OCI-LY1 (cell line): ENCODE measurements around the gene CAPS.

ENCODE experiments used
- H2AFZ ChIP-seq: fragments of 200-600 bp; sonication (generic), shearing (Covaris generic); 2 replicates; pipeline ENCODE4 v1.6.0; 2014; ENCODE audit warnings: antibody characterized with exemption, mild to moderate bottlenecking, low read length
- H3F3A ChIP-seq: fragments of 200-600 bp; sonication (generic), shearing (Covaris generic); 2 replicates; pipeline ENCODE4 v1.6.0; 2014; ENCODE audit warnings: mild to moderate bottlenecking, antibody characterized with exemption, low read length, moderate library complexity; ENCODE audit not compliant: insufficient read depth
- H3K27ac ChIP-seq: fragments of 200-600 bp; sonication (generic); 2 replicates; pipeline ENCODE4 v1.5.1; 2014; ENCODE audit warnings: low read length, mixed run types, mild to moderate bottlenecking, low read depth; ENCODE audit not compliant: poor library complexity, severe bottlenecking
- H3K27me3 ChIP-seq: fragments of 200-600 bp; sonication (generic); 2 replicates; pipeline ENCODE4 v1.6.0; 2014; ENCODE audit warnings: antibody characterized with exemption, mild to moderate bottlenecking, low read length, moderate library complexity; ENCODE audit not compliant: insufficient read depth
- H3K36me3 ChIP-seq: fragments of 200-600 bp; sonication (generic); 2 replicates; pipeline ENCODE4 v1.6.1; 2014; ENCODE audit warnings: mild to moderate bottlenecking, antibody characterized with exemption, low read length, moderate library complexity, mixed read lengths; ENCODE audit not compliant: insufficient read depth
- H3K4me1 ChIP-seq: fragments of 200-600 bp; sonication (generic); 2 replicates; pipeline ENCODE4 v1.5.1; 2014; ENCODE audit warnings: mild to moderate bottlenecking, low read length, moderate library complexity; ENCODE audit not compliant: insufficient read depth, severe bottlenecking
- H3K4me2 ChIP-seq: fragments of 200-600 bp; sonication (generic), shearing (Covaris generic); 2 replicates; pipeline ENCODE4 v1.6.1; 2014; ENCODE audit warnings: low read length
- H3K4me3 ChIP-seq: fragments of 200-600 bp; sonication (generic); 2 replicates; pipeline ENCODE4 v1.5.1; 2014; ENCODE audit warnings: low read length, low read depth, mild to moderate bottlenecking, mixed read lengths; ENCODE audit not compliant: poor library complexity, severe bottlenecking
- H3K79me2 ChIP-seq: fragments of 200-600 bp; shearing (Covaris generic); 2 replicates; pipeline ENCODE4 v1.6.1; 2016; ENCODE audit warnings: mixed run types, low read length, mixed read lengths; ENCODE audit not compliant: insufficient read depth
- H3K9ac ChIP-seq: fragments of 200-600 bp; sonication (generic), shearing (Covaris generic); 2 replicates; pipeline ENCODE4 v1.6.1; 2014; ENCODE audit warnings: mild to moderate bottlenecking, low read length, mixed read lengths
- H3K9me2 ChIP-seq: fragments of 200-600 bp; sonication (generic), shearing (Covaris generic); 2 replicates; pipeline ENCODE4 v1.6.1; 2014; ENCODE audit warnings: low read depth, mild to moderate bottlenecking, low read length, mixed read lengths
- H3K9me3 ChIP-seq: fragments of 200-600 bp; shearing (Covaris generic); 2 replicates; pipeline ENCODE4 v1.6.1; 2014; ENCODE audit warnings: low read length, mixed read lengths
- H4K20me1 ChIP-seq: fragments of 200-600 bp; sonication (generic), shearing (Covaris generic); 2 replicates; pipeline ENCODE4 v1.6.0; 2016; ENCODE audit warnings: mild to moderate bottlenecking, low read length; ENCODE audit not compliant: insufficient read depth
- EZH2 ChIP-seq: fragments of 200-600 bp; sonication (generic), shearing (Covaris generic); IDR thresholded peaks from 2 replicates; pipeline ENCODE4 v1.8.0; 2017; ENCODE audit warnings: borderline replicate concordance, mixed run types, mild to moderate bottlenecking, antibody characterized with exemption, low read length, moderate library complexity, mixed read lengths
- TF ChIP-seq, protein P1 (sequence below): fragments of 200-600 bp; sonication (generic), shearing (Covaris generic); IDR thresholded peaks from 2 replicates; pipeline ENCODE4 v1.5.1; 2017; ENCODE audit warnings: mild to moderate bottlenecking, antibody characterized with exemption, low read length, moderate library complexity, mixed read lengths

The CAPS gene

DNA sequence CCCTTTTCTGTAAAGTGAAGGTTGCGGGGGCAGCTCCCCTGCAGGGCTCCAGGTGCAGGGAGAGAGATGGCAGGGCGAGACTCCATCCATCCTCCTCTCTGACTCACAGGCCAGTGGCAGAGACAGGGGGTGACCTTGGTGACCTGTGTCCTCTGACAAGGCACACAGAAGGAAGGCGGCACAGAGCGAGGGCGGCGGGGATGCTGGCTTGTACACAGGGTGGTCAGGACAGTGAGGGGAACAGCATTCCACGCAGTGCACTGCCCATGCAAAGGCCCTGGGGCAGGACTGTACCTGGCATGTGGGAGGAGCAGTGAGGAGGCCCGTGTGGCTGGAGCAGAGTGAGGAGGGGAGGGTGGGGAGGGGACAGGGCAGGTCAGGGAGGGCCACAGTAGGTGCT lies 18.2 kb upstream of the CAPS start:
- no peaks in the 10 kb centered on the region; the same call in 1 of the 2 replicates for H3F3A ChIP-seq
- H3K36me3 ChIP-seq, result peaks cover 38% of the 10 kb centered on the region
- H3K79me2 ChIP-seq, result peaks cover 9% of the 10 kb centered on the region; the same call in 1 of the 2 replicates
- H3K4me1 ChIP-seq, result no peaks in the 10 kb centered on the region
- H3K9me2 ChIP-seq, result no peaks in the 10 kb centered on the region
- peaks cover 5% of the 10 kb centered on the region; the same call in 1 of the 2 replicates for H3K27me3 ChIP-seq
- H4K20me1 ChIP-seq, result no peaks in the 10 kb centered on the region
- H2AFZ ChIP-seq, result no peak overlapping the region
- TF ChIP-seq, protein P1, sequence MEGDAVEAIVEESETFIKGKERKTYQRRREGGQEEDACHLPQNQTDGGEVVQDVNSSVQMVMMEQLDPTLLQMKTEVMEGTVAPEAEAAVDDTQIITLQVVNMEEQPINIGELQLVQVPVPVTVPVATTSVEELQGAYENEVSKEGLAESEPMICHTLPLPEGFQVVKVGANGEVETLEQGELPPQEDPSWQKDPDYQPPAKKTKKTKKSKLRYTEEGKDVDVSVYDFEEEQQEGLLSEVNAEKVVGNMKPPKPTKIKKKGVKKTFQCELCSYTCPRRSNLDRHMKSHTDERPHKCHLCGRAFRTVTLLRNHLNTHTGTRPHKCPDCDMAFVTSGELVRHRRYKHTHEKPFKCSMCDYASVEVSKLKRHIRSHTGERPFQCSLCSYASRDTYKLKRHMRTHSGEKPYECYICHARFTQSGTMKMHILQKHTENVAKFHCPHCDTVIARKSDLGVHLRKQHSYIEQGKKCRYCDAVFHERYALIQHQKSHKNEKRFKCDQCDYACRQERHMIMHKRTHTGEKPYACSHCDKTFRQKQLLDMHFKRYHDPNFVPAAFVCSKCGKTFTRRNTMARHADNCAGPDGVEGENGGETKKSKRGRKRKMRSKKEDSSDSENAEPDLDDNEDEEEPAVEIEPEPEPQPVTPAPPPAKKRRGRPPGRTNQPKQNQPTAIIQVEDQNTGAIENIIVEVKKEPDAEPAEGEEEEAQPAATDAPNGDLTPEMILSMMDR, result no peak
- TF ChIP-seq EZH2, result no peak
- H3K27ac ChIP-seq, result no peak overlapping the region
- no peak overlapping the region for H3K4me2 ChIP-seq
- H3K9me3 ChIP-seq, result no peaks in the 10 kb centered on the region
- no peak overlapping the region for H3K4me3 ChIP-seq
- H3K9ac ChIP-seq, result no peak overlapping the region

DNA sequence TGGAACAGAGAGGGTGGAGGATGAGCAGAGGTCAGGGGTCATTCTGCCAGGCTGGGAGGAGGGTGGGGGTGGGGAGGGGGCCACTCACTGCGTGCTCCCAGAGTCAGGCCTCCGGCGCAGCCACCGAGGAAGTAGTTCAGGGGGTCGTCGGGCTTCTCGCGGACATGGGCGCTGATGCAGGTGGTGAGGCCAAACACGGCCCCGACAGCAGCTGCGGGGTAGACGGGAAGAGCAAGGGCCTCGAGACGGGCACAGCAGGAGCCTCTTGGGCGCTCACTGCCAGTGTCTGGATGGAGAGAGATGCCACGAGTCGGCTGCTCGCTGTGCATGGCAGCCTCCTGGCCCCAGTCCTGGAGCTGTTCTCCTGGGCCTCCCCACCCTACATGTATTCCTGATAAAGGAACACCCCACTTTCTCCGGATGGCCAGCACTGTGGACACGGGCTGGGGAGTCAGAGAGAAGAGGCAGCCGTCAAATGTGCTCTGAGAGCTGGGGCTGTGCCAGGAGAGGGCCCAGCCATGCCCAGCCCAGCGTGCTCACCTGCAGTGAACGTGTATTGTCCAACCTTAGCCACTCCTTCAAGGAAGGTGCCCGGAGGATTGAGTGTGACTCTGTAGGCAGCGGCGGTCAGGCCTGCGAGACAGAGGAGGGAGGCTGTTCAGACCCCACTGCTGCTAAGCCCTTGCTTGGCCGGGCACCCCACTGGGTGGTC lies 17.5 kb upstream of the CAPS start:
- no peaks in the 10 kb centered on the region for H3K4me1 ChIP-seq
- no peak for TF ChIP-seq EZH2
- TF ChIP-seq, protein P1, result no peak
- no peaks in the 10 kb centered on the region; the same call in 1 of the 2 replicates for H3F3A ChIP-seq
- H3K9me2 ChIP-seq, result no peaks in the 10 kb centered on the region
- H3K9ac ChIP-seq, result no peak overlapping the region
- H3K4me3 ChIP-seq, result no peak overlapping the region
- peaks cover 16% of the 10 kb centered on the region; the same call in 1 of the 2 replicates for H3K79me2 ChIP-seq
- no peak overlapping the region for H2AFZ ChIP-seq
- H3K27ac ChIP-seq, result no peak overlapping the region
- no peaks in the 10 kb centered on the region for H3K9me3 ChIP-seq
- no peaks in the 10 kb centered on the region for H4K20me1 ChIP-seq
- no peak overlapping the region for H3K4me2 ChIP-seq
- peaks cover 3% of the 10 kb centered on the region; the same call in 1 of the 2 replicates for H3K27me3 ChIP-seq
- peaks cover 44% of the 10 kb centered on the region for H3K36me3 ChIP-seq

DNA sequence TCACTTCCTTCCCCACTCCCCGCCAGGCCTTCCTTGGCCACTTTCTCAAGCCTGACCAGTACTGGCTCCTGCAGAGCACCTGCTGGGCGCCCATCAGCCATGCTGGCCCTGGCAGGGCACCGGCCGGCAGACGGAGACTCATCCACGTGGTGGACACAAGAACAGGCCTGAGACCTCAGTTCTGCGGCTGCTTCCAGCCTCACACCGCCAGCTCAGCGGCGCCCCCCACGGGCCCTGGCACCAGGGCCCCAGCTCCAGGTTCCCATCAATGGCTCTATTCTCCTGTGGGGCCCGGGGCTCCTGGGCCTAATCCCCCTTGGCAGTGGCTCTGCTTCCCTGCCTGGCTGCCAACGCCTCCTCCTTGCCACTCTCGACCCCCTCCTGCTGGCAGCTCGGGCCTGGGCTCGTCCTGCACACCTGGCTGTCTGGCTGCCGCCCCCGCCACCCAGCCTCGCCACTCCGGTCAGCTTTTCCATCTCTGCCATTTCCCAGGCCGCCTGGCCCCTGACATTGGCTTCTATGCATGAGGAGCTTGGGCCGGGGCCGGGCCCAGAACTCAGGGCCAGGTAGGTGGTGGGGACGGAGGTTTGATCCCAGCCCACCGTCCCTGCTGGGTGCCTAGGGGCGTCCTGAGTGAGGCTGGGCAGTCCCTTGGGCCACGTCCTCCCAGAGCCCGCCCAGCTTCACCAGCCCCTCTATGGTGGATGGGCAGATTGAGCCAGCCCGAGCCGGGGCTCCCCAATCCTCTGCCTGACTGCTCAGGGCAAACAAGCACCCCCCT lies 16.7 kb upstream of the CAPS start:
- peaks cover 19% of the 10 kb centered on the region for H3K79me2 ChIP-seq
- no peaks in the 10 kb centered on the region for H3K9me3 ChIP-seq
- no peak overlapping the region for H3K27ac ChIP-seq
- no peak overlapping the region for H3K4me2 ChIP-seq
- peaks cover 4% of the 10 kb centered on the region for H3K4me1 ChIP-seq
- no peaks in the 10 kb centered on the region for H4K20me1 ChIP-seq
- no peak overlapping the region for H2AFZ ChIP-seq
- peaks cover 44% of the 10 kb centered on the region for H3K36me3 ChIP-seq
- H3K9ac ChIP-seq, result no peak overlapping the region
- no peaks in the 10 kb centered on the region for H3K27me3 ChIP-seq
- H3K4me3 ChIP-seq, result no peak overlapping the region
- TF ChIP-seq EZH2, result no peak
- TF ChIP-seq, protein P1, result no peak
- H3F3A ChIP-seq, result no peaks in the 10 kb centered on the region; the same call in 1 of the 2 replicates
- no peaks in the 10 kb centered on the region for H3K9me2 ChIP-seq
